Measurements from ENCODE around the gene CTNNA2. TPM values are rescaled to one million over a fixed set of nuclear protein-coding genes. Genes with fewer than 3 reads are reported as not detected.

The CTNNA2 gene
- total RNA-seq, 1 donor from 2014 or later, result 3.5 TPM

GRCh38 chr2:79985571-79985970 lies 472.7 kb downstream of the CTNNA2 start:
- Histone ChIP-seq H3K27me3 (ENCODE audit: control insufficient read depth, insufficient read depth, low read length) (no peaks in the 10 kb centered on the region), H3K4me3 (ENCODE audit: low read depth, low read length) (no peak overlapping the region), H3K36me3 (ENCODE audit: control insufficient read depth, insufficient read depth, low read length) (no peaks in the 10 kb centered on the region)
- TF ChIP-seq, protein P1, sequence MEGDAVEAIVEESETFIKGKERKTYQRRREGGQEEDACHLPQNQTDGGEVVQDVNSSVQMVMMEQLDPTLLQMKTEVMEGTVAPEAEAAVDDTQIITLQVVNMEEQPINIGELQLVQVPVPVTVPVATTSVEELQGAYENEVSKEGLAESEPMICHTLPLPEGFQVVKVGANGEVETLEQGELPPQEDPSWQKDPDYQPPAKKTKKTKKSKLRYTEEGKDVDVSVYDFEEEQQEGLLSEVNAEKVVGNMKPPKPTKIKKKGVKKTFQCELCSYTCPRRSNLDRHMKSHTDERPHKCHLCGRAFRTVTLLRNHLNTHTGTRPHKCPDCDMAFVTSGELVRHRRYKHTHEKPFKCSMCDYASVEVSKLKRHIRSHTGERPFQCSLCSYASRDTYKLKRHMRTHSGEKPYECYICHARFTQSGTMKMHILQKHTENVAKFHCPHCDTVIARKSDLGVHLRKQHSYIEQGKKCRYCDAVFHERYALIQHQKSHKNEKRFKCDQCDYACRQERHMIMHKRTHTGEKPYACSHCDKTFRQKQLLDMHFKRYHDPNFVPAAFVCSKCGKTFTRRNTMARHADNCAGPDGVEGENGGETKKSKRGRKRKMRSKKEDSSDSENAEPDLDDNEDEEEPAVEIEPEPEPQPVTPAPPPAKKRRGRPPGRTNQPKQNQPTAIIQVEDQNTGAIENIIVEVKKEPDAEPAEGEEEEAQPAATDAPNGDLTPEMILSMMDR (IDR thresholded peaks at IDR 0.05; ENCODE audit: insufficient read depth, low read length, poor library complexity, severe bottlenecking), result no peak
- no peak for DNase-seq (ENCODE audit: low read depth)

- no peak for DNase-seq (ENCODE audit: low read depth)
- H3K4me3 ChIP-seq (ENCODE audit: low read depth, low read length), result no peak overlapping the region
- TF ChIP-seq, protein P1 (IDR thresholded peaks at IDR 0.05; ENCODE audit: insufficient read depth, low read length, poor library complexity, severe bottlenecking), result no peak
- H3K27me3 ChIP-seq (ENCODE audit: control insufficient read depth, insufficient read depth, low read length), result no peaks in the 10 kb centered on the region
- H3K36me3 ChIP-seq (ENCODE audit: control insufficient read depth, insufficient read depth, low read length), result no peaks in the 10 kb centered on the region
Observed at GRCh38 chr2:79993144-79993543, 480.3 kb downstream of the CTNNA2 start.

GRCh38 chr2:79994161-79994560 lies 481.3 kb downstream of the CTNNA2 start:
- DNase-seq (ENCODE audit: low read depth), result no peak
- TF ChIP-seq, protein P1 (IDR thresholded peaks at IDR 0.05; ENCODE audit: insufficient read depth, low read length, poor library complexity, severe bottlenecking), result no peak

DNA sequence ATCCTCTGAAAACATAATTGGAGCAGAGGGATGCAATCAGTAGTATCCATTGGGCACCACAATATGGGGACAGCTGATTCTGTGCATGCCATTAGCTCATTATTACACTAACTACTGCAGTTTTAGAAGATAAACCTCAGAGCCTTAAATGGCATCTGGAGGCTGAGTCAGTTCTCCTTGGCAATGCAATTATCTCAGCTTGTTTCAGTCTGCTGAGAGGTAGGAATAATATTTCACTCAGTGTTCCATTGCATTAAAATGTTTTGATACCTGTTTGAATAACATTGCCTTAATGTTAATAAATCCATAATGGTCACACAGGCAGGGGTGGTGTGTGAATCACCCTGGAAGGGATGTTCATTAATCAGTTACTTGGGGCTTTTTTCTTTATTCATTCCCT lies 482.1 kb downstream of the CTNNA2 start:
- Histone ChIP-seq H3K4me3 (ENCODE audit: low read depth, low read length) (no peak overlapping the region), H3K36me3 (ENCODE audit: control insufficient read depth, insufficient read depth, low read length) (no peaks in the 10 kb centered on the region), H3K27me3 (ENCODE audit: control insufficient read depth, insufficient read depth, low read length) (no peaks in the 10 kb centered on the region)
- no peak for DNase-seq (ENCODE audit: low read depth)
- TF ChIP-seq, protein P1 (IDR thresholded peaks at IDR 0.05; ENCODE audit: insufficient read depth, low read length, poor library complexity, severe bottlenecking), result no peak

More at GRCh38 chr2:79994161-79994560, 481.3 kb downstream of the CTNNA2 start:
- H3K4me3 ChIP-seq (ENCODE audit: low read depth, low read length), result no peak overlapping the region
- no peaks in the 10 kb centered on the region for H3K27me3 ChIP-seq (ENCODE audit: control insufficient read depth, insufficient read depth, low read length)
- H3K36me3 ChIP-seq (ENCODE audit: control insufficient read depth, insufficient read depth, low read length), result no peaks in the 10 kb centered on the region

- TF ChIP-seq, protein P1 (IDR thresholded peaks at IDR 0.05; ENCODE audit: insufficient read depth, low read length, poor library complexity, severe bottlenecking), result no peak
- Histone ChIP-seq H3K27me3 (ENCODE audit: control insufficient read depth, insufficient read depth, low read length) (no peaks in the 10 kb centered on the region), H3K36me3 (ENCODE audit: control insufficient read depth, insufficient read depth, low read length) (no peaks in the 10 kb centered on the region), H3K4me3 (ENCODE audit: low read depth, low read length) (no peak overlapping the region)
- no peak for DNase-seq (ENCODE audit: low read depth)
Observed at GRCh38 chr2:79996709-79997108, 483.9 kb downstream of the CTNNA2 start.

GRCh38 chr2:80001701-80002101 lies 488.9 kb downstream of the CTNNA2 start:
- no peaks in the 10 kb centered on the region for H3K36me3 ChIP-seq (ENCODE audit: control insufficient read depth, insufficient read depth, low read length)
- H3K27me3 ChIP-seq (ENCODE audit: control insufficient read depth, insufficient read depth, low read length), result no peaks in the 10 kb centered on the region
- TF ChIP-seq, protein P1 (IDR thresholded peaks at IDR 0.05; ENCODE audit: insufficient read depth, low read length, poor library complexity, severe bottlenecking), result no peak
- no peak for DNase-seq (ENCODE audit: low read depth)
- no peak overlapping the region for H3K4me3 ChIP-seq (ENCODE audit: low read depth, low read length)
